ENCODE measurements around the gene ANKDD1B. TPM values are rescaled to one million over a fixed set of nuclear protein-coding genes. Genes with fewer than 3 reads are reported as not detected.

ANKDD1B gene
- polyA plus RNA-seq, 4 donors: 3.8 to 7.4 (median 5.5) TPM

DNA sequence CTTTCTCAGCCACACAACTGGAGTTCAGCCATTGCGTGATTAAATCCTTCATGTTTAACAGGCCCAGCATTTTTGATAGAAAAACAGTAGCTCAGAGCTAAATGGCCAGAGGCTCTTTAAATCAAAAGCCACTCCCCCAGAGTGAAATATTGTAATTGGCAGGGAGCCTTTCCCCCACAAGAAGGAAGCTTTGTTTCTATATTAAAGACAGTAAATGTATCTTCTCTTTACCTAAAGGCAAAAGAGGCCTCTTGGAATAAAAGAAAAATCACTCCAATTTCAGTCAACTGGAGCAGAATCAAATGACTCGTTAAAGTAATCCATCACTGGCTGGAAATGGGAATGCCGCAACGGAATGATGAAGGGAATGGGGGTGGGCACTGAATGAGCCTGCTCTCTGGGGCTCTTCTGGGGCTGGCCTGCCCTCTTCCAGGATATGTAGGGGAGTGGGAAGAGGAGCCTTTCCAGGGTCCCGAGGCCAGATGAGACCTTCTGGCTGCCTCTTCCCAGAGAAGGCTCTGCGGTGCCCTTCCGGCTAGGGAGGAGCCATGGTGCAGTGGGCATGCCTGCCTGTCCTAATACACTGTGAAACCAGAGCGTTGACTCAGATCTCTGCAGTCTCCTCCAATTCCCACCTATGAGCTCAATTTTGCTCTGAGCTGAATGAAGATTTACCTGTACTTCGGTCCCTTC is 45.2 kb downstream of the ANKDD1B start:
- no peak for DNase-seq (ENCODE audit: low read depth in 4 of 4, low spot score in 3 of 4)

GRCh38 chr5:75659791-75660450 is 48.7 kb downstream of the ANKDD1B start:
- DNase-seq (ENCODE audit: low read depth in 4 of 4, low spot score in 3 of 4): no peak

GRCh38 chr5:75660678-75661465 is 49.6 kb downstream of the ANKDD1B start:
- no peak for DNase-seq (ENCODE audit: low read depth in 4 of 4, low spot score in 3 of 4)

- DNase-seq (ENCODE audit: low read depth in 4 of 4, low spot score in 3 of 4): no peak
These were observed 50.8 kb downstream of the ANKDD1B start for GRCh38 chr5:75662061-75662460.

GRCh38 chr5:75663579-75664284 is 52.5 kb downstream of the ANKDD1B start:
- no peak for DNase-seq (ENCODE audit: low read depth in 4 of 4, low spot score in 3 of 4)

DNA sequence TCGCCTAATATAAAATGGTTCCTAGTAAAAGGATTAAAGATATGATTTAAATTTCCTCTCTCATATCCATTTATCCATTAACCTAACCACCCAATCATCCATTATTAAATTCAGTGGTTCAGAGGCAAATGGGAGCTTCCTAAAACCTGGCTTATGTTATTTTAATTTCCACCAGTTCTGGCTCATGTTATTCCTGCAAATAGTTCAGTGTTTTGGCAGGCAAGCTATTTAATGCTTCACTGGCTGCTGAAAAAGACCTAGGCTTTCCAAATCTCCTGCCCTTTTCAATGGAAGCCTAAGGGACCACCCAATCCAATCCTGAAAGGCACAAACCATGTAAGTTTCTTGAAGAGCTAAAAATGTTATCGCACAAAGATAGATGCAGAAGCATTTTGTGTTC is 53.7 kb downstream of the ANKDD1B start:
- DNase-seq (ENCODE audit: low read depth in 4 of 4, low spot score in 3 of 4): no peak

DNA sequence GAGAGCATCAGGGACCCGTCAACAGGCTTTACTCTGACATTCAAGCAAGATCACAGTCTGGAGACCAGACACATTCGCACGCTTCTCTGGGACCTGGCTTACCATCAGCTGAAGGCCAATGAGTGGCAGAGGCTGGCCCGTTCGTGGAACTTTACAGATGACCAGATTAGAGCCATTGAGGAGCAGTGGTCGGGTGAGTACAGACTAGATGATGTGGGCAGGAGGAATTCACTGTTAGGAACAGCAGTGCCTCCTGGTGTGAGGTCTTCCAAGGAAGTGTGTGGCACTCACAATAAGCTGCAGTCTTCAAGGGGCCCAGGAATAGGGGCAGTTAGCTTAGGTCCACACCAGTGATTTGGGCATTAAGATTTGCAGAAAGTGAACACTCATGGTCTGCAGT is 55.5 kb downstream of the ANKDD1B start:
- no peak for DNase-seq (ENCODE audit: low read depth in 4 of 4, low spot score in 3 of 4)

GRCh38 chr5:75667586-75667985 is 56.3 kb downstream of the ANKDD1B start:
- DNase-seq (ENCODE audit: low read depth in 4 of 4, low spot score in 3 of 4): no peak

GRCh38 chr5:75668445-75668844 is 57.2 kb downstream of the ANKDD1B start:
- no peak for DNase-seq (ENCODE audit: low read depth in 4 of 4, low spot score in 3 of 4)

DNA sequence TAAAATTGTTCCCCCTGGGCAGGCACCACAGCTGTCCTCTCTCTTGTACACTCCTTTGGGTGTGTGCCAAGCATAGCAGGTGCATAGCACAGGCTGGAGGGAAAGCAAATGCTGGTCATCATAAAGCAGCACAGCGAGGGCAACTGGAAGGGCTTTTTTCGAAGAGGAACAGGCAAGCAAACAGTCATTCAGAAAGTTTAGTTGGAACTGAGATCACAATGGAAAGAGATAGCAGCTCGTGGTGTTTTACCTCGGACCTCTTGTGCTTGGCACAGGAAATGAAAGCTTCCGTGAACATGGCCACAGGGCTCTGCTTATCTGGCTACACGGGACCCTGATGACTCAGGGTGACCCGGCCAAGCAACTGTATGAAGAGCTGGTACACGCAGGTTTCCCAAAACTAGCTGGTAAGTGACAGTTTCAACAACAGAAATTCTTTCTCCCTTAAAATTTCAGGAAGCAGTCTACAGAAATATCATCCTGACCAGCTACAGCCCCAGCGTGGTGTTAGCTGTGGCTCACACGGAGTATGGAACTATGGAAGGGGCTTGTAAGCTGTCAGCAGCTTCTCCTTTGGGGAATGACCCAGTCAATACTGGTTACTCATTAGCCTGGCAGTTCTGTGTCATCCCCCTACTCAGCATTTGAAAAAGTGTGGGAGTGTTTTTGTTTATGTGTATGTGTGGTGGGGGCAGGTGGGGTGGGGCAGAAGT is 57.9 kb downstream of the ANKDD1B start:
- no peak for DNase-seq (ENCODE audit: low read depth in 4 of 4, low spot score in 3 of 4)

GRCh38 chr5:75670577-75670976 is 59.3 kb downstream of the ANKDD1B start:
- DNase-seq (ENCODE audit: low read depth in 4 of 4, low spot score in 3 of 4): no peak

DNA sequence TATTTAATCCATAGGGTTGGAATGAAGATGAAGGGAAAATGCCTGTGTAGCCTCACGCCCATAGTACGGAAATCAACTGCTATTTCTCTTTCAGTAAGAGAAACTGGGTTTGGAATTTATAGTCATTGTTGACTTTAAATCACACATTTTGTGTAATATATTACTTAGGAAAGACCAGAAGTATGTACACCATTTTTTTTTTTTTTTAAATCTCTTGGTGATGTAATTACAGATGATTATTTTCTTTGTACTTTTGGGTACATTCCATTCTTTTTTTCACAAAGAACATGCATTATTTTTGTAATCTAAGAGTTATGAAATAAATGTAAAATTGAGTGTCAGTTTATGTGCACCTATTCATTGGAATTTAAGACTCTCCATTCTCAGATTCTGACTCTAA is 60.3 kb downstream of the ANKDD1B start:
- DNase-seq (ENCODE audit: low read depth in 4 of 4, low spot score in 3 of 4): no peak

DNA sequence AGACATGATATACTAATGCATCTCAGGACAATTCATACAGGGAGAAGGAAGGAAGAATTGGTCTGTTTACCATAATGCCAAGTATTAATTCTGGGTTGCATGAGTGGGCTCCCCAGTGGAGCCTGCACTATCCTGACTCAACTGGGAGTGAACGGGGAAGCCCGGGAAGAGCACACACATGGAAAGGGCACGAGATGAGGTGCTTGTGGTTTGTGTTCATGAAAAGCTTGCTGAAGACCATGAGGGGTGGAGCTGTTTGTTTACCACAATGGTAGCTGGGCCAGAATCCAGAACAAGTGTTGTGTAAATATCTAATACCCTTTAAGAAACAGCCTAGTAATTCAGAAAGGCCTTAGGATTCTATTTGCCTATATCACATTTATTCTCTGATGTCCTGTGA is 61.4 kb downstream of the ANKDD1B start:
- DNase-seq (ENCODE audit: low read depth in 4 of 4, low spot score in 3 of 4): no peak

DNA sequence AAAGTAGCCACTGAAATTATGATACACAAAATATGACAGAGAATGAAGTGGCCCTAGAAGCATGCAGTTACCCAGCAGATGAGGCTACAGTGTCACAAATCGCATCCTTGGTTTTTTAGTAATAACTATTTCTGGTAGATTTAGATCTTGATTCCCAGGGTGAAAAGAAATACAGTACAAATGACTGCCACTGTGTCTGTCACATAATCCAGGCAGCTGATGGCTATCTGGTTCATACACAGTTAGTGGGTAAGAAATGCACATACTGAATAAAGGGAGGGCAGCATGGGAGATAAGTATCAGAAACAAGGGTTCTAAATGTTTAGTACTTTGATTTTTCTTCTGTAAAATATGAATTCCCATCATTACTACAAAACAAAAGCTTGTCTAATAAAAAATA is 64.5 kb downstream of the ANKDD1B start:
- no peak for DNase-seq (ENCODE audit: low read depth in 4 of 4, low spot score in 3 of 4)

DNA sequence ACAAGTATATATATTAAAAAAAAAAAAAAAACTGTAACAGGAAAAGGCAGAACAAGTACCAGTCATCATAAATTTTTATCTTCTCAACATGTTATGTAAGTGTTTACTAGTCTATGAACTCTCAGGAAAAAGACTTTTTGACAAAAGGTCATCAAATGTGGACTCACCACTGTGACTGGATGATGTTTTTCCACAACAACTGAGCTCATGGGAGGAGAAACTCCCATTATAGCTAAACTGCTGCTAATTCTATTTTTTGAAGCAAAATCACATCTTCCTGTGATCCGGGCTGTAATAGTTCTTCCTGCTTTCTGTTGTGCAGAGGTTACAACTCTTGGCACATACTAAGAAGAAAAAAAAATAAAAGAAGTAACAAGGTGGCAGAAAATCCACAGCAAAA is 66.4 kb downstream of the ANKDD1B start:
- no peak for DNase-seq (ENCODE audit: low read depth in 4 of 4, low spot score in 3 of 4)

DNA sequence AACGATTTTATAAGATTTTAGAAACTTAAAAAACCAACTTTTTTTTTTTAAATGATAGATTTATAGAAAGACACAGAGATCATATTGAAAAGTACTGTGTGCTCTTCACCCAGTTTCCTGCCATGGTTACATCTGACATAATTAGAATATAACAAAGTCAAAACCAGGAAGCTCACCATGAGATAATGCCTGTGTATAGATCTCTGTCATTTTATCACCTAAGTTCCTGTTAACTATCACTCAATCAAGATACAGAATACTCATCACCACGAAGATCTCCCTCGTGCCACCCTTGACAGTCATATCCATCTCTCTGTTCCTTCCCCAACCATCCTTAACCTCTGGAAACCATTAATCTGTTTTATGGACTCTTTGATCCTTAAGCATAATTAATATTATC is 66.9 kb downstream of the ANKDD1B start:
- no peak for DNase-seq (ENCODE audit: low read depth in 4 of 4, low spot score in 3 of 4)

- DNase-seq (ENCODE audit: low read depth in 4 of 4, low spot score in 3 of 4): peak in 2 of 4 donors; percentile 29 to 32
These were observed 70.0 kb downstream of the ANKDD1B start for GRCh38 chr5:75681125-75681830.

DNA sequence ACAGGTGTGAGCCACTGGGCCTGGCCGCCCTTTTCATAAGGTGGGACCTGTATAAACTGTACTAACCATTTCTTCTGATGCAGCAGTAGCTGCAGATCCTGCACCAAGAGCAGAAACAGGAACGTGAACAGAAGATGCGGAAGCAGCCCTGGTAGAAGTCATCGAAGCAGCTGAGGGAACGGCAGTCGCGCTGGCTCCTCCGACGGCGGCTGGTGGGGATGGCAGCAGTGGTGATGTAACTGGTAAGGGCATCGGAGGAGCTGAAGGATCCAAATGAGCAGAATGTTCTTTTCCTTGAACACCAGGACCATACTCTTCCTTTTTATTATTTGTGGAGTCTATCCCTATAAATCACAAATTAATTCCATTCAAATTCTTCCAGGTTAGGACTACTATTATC is 73.9 kb downstream of the ANKDD1B start:
- no peak for DNase-seq (ENCODE audit: low read depth in 4 of 4, low spot score in 3 of 4)

GRCh38 chr5:75686480-75686879 is 75.2 kb downstream of the ANKDD1B start:
- no peak for DNase-seq (ENCODE audit: low read depth in 4 of 4, low spot score in 3 of 4)

- DNase-seq (ENCODE audit: low read depth in 4 of 4, low spot score in 3 of 4): no peak
These were observed 79.4 kb downstream of the ANKDD1B start for GRCh38 chr5:75690669-75691068.

Measured in left renal pelvis (tissue), 4 donors.